HG03280 (cell line): ENCODE results near the gene PLA2G2C.
"Not testable (repeated sequence)": the region's sequence is repeated elsewhere in the genome, so short reads cannot be mapped to it uniquely, and the experiment has no call there.

Source experiments
- ATAC-seq: cut with Tn5 transposase; IDR thresholded peaks from one replicate; pipeline ENCODE4 v1.9.1; 2021; ENCODE audit warnings: mild to moderate bottlenecking, moderate library complexity; ENCODE audit not compliant: unreplicated experiment

PLA2G2C gene, protein sequence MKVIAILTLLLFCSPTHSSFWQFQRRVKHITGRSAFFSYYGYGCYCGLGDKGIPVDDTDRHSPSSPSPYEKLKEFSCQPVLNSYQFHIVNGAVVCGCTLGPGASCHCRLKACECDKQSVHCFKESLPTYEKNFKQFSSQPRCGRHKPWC

DNA sequence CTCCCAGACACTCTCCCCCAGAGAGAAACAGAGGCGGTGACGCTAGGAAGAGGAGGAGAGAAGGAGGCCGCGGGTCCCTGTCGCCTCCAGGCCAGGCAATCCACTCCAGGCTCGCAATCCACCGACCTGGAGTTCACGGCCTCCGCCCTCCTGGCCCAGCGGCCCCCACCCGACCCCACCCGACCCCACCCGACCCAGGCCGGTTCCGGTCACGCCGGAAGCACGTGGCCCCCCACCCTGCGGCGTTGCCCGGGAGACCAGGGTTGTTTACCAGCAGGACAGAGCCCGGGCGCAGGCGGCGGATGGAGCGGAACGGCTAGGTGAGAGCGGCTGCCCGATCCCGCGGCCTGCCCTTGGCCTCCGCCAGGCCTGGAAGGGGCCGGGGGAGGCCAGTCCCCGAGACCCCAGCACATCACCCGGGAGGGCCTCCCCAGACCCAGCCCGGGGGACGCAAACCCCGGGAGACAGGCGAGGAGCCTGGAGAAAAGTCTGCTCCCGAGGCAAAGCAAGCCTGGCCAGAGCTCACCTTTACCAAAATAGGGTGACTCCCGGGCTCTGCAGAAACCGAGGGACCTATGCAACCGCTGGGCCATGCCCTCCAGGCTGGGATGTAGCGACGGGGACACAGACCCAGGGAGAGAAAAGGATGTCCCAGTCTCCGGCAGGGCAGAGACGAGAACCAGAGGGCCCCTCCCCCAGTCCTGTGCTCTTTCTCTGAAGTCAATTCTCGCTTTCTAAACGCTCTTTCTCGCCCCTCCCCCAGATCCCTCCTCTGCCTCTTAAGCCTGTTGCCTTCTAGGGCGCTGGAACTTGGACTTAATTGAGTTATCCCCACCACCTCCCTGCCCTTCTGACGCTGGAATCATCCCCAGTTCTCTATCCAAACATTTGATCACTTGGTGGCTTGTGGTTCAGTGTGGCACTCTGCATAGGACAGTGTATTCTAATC lies at the start of gene PLA2G2C, which contains the start of gene UBXN10:
Gene PLA2G2C (minus strand): TSS at position 685 of the 949 bp plus-strand sequence. CDS start 9,155 bp downstream, outside the sequence.
Gene UBXN10 (plus strand): TSS at position 263 of the 949 bp plus-strand sequence. CDS start 4,466 bp downstream, outside the sequence.
- no peak for ATAC-seq

DNA sequence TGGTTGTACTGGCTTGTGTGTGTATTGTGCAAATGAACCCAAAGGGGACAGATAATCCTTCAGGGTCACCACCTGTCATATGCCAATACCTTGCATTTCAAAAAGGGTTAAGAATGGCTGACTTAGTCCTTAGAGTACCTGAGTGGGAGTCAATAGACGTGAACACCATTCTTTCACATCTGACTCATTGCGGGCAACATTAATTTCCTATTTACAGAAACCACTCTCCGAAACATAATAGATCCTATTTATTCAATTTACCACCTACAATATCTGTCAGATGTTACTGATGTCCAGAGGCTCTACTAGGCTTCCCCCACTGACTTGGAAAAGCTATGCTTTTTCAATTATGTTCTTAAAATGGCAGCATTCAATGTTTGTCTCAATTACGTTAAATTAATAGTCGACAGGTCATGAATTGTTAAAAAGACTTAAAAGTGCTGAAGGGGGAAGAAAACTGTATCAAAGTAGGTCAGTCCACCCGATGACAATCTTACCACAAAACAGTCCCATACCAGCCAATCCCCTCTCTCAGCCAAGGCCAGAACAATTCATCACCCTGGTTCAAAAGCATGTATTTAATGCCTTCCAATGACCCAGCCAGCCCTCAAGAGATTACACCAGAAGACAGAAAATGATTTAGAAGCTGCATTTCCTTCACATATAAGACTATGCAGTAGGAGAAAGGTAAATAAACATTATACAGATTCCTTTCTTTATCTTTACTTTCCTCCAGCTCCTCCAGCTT lies 48.6 kb upstream of the PLA2G2C start:
- ATAC-seq, result no peak

DNA sequence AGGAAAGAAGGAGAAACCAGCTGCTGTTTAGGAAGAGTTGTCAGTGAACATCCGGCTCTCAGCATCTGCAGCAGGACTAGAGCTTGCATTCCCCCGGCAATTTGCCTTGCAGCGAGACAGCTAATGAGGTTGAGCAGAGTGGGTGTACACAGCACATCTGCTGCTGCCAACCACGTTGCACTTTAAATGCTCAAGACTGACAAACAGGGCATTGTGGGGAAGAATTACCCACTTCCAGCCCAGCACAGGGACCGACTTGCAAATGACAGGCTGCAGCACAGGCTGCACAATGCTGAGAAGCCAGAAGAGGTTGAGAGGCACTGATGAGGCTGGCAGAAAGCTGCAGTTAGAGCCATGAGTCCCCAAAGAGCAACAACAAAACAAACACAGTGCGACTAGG lies 47.5 kb upstream of the PLA2G2C start:
- no peak for ATAC-seq

DNA sequence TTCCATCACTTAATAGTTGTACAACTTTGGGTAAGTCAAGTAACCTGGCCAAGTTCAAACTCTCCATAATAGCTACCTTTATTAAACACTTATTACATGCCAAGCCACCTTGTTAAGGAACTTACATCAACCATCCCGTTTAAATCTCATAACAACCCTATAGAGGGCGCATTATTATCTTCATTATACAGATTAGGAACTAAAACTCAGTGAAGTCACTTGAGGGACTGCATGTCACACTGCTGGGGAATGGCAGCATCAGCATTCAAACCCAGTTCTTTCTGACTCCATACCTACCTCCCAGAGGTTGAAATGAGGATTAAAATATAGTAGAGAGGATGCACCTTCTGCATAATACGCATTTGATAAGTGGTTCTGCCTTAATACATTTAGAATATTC lies 47.1 kb upstream of the PLA2G2C start:
- no peak for ATAC-seq

DNA sequence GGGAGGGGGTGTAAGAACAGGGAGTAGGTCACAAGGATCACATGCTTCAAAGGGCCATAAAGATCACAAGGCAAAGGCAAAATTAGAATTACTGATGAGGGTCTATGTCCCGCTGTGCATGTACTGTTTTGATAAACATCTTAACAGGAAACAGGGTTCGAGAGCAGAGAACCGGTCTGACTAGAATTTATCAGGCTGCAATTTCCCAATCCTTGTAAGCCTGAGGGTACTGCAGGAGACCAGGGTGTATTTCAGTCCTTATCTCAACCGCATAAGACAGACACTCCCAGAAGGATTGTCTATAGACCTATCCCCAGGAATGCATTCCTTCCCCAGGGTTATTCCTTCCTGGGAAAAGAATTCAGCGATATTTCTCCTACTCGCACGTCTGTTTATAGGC lies 46.2 kb upstream of the PLA2G2C start:
- ATAC-seq, result not testable (repeated sequence)

DNA sequence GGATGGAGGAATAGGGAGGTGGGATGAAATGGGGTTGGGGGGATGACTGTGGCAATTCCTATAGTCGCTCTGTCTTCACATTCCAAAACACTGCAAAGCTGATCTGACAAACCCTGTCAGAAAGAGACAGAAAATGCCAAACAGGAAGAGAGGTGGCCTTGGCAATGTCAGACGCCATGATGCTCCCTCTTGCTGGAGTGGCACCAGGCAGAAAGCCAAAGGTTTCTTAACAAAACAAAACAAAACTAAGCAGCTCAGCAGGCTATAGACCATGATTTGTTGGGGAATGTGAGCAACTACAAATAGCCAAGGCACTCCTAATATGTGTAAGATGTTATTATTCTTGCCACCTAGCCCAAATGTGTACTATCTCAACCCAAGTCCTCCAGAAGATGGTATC lies 42.9 kb upstream of the PLA2G2C start:
- ATAC-seq, result no peak

DNA sequence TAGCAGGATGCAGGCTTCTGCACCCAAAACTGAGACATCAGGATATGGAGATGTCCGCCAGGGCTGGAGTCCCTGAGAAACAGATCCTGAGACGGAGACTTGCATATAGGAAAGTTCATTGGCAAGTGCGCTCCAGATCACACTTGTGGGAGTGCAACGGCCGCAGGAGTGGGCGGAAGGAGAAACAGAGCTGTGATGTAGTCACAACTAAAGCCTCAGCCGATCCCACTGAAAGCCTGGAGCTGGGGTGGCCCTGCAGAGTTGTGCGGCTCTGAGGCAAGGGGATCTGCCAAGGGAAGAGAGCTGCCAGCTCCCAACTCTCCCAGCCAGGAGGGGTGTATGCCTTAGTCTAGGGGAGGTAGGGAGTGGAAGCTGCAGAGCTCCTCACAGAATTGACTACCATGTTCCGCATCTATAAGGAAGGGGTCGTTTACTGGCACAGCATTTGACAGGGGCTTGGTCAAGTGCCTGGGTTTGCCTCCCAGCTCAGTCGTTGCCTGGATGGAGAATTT lies 42.1 kb upstream of the PLA2G2C start:
- ATAC-seq, result no peak

DNA sequence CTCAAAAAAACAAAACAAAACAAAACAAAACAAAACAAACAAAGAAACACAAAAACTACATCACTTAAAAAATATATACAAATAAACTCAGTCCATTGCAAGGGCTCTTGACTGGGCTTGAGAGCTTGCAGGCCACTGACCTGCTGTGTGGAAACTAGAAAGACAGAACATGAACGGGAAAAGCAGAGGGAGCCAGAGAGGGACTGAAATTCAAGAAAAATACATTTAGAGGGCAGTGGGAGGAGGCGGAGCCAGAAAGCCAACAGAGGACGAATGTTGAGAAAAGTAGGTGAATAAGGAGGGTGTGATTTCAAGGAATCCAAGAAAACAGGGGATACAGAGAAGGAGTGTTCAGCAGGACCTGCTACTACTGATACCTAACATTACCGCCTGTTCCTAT lies 41.4 kb upstream of the PLA2G2C start:
- no peak for ATAC-seq

DNA sequence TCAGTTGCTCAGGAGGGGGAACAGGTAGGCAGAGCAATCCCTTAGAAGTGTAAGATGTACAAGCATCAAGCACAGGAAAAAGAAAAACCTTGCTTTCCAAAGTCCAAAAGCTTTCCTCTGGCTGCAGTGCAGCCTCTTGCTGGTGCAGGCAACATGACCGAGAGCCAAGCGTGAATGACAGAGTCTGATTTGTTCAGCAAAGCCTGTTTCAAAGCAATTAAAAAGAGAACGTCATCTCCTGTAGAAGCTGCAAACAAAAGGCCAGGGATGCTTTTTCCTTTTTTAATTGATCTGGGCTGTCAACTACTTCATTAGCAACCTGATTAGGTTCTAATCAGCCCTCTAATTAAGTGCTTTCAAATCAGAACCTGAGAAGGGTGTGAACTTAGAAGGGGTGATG lies 38.2 kb upstream of the PLA2G2C start:
- ATAC-seq, result no peak

DNA sequence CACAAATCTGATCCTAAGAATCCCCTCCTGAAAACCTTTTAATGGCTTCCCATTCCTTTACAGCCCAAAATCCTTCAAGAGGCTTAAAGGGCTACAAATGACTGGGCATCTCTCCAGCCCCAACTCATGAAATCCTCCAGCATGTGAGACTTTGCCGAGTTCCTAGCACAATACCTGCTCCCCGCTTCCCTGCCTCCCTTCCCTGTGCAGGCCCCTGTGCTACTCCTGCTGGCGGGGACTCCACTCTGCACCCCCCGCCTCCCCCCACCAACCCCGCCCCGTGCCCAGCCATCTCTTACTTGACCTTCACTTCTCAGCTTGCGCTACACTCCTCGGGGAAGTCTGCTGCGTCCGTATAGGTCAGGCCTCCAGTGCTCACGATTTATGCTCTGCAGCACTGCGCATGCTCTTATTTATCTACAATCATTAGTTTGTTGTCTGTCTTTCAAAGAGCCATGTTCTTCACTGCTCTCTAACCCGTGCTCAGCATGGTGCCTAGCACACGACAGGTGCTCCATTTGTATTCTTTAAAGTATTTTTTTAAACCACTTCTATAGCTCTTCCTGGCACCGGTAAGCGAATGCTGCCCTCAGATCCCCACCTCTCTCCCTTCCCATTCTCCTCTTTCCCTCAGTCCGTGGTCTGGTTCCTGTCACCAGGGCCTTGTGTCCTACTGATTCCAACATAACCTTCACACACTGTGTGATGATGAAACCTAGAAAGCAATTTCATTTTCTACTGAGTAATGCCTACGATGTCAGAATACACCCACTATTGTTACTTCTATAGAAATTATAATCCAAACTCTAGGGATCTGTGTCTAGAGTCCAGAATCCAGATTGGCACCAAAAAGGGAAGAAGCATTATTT lies 37.5 kb upstream of the PLA2G2C start:
- no peak for ATAC-seq

DNA sequence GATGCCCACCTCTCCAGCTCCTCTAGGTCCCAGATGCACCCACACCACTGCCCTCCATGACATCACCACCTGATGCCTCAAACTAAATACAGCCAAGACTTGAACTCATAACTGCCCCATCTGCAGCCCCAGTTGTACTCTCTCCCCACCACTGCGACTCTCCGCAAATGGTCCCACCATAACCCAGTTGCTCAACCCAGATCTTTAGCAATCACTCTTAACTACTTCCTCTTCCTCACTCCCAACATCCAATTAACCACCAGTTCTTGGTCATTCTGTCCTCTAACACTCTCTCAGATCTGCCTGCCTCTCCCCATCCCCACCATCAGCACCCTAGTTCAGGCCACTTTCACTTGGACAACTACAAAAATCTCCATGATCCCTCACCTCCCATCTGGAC lies 36.8 kb upstream of the PLA2G2C start:
- ATAC-seq, result no peak

DNA sequence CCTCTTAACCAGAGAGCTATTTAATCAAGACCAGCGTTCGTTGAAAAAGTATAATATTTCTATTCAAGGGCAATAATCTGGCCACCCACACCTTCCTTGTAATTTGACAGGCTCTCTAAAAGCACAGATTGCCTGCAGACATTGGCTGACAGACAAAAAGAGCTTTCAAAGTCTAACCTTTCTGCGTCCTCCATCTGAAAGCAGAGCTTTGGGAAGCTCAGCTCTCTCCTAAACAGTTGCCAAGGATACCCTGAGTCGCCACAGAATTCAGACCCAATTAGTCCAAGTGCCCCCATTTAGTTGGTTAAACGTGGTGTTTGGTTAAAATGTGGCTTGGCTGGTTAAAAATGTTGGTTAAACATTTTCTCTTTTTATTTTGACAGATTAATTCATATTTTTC lies 33.7 kb upstream of the PLA2G2C start:
- ATAC-seq, result no peak

DNA sequence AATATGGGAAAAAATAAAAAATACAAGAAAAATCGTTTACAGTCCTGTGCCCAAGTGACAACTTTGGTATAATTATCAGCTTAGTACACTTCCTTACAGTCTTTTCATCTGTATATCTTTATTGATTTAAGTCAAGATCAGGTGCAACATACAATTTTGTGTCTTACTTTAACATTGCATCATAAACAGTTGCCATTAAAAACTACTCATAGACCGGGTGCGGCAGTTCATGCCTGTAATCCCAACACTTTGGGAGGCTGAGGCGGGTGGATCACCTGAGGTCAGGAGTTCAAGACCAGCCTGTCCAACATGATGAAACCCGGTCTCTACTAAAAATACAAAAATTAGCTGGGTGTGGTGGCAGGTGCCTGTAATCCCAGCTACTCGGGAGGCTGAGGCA lies 32.7 kb upstream of the PLA2G2C start:
- not testable (repeated sequence) for ATAC-seq

DNA sequence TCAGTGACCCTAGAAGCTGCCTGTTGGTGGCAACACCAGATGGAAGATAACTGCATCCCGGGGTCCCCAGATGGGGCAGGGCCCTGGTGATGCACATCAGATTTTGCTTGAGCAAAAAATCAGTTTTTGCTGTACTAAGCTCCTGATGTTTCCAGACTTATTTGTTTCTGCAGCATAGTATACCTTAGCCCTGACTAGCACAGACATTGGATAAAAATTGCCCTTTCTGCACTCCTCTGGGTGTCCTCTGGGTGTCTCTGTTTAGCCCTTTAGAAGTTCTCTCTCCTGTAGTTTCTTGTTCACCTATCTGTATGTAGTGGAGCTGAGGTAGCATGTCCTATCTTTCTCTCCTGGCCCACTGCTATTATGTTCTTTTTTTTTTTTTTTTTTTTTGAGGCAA lies 30.3 kb upstream of the PLA2G2C start:
- peak; percentile 57 for ATAC-seq

DNA sequence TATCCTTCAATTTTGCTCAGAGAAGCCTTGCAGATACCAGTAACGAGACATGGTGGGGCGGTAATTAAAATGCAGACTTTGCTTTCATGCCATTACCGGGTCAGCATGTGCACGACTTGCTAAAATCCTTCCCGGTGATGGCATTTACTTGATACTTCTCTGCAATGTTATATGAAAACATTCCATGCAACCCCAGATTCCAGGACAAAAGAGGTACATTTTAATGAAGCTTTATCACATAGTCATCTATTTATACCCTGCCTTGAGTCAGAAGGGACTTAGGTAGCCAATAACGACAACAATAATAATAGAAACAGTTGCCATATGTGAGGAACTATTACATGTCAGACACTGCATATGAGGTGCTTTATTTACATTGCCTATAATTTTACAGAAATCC lies 29.4 kb upstream of the PLA2G2C start:
- ATAC-seq, result no peak

DNA sequence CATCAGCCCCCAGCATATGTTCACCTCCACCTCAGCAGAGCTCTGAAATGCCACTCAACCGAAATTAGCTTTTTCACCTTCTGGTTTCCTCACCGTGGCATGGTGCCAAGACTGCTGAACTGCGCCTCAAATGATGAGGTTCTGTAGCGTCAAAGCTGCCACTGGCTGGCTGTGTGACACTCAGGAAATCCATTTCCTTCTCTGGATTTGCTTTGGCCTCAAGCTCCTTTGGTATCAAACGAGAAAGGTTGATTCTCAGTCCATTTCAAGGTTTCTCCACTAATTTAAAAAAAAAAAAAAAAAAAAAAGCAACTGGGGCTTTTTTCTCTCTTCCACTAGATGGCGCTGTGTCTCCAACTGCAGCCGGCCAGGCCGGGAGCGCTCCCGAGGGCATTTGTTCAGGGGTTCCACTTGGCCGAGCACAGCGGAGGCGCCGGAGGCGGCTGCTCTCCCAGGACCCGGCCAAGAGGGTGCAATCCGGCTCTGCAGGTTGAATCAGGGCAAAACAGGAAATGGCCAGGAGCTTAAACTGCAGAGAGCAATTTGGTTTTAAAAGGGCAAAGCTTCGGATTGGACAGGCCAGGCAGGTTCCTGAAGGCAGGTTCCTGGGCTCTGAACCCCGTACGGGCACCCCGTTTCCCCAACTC lies 26.5 kb upstream of the PLA2G2C start:
- no peak for ATAC-seq

DNA sequence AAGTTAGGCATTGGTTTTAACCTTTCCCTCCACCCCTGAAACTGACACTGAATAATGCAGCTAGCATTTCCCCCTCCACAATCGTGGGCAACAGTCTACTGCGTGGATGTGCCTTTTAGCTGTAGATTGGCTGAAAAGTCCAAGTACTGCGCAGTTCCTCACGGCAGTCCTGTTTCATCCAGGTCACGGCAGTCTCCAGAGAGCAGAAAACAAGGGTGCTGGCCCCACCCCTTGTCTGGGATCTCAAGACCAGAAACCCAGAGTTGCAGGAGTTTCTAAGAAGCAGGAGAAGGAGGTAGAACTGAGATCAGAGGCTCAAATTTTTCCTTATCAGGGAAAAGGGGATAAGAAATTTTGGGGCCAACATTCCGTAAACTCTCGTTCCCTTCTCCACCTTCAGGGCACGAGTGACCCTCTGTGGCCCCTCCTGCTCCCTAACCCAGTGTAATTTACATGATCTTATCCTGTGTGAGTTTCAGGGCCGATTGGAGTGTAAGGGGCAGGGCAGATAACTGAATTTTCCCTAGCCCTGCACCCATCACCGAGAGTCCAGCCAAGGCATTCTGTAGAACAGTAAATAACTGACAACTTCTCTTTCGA lies 25.9 kb upstream of the PLA2G2C start:
- no peak for ATAC-seq

DNA sequence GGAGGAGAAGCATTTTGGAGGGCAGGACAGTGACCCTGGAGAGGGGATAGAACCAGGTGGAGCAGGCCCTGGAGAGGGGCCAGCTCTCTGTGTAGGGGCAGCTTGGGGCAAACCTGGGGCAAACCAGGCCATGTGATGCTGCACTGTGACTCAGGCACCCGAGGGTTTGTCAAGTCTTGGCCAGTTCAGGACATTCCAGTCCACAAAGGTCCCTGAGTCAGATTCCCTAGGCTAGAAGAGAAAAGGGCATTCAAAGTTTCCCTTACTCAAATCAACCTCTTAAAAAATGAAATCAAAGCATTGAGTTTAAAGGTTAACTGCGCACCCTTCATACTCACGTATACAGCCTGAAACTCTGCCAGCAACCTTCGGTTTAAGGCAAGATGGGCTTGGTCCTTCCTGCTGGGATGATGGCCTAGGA lies 25.2 kb upstream of the PLA2G2C start:
- ATAC-seq, result no peak

DNA sequence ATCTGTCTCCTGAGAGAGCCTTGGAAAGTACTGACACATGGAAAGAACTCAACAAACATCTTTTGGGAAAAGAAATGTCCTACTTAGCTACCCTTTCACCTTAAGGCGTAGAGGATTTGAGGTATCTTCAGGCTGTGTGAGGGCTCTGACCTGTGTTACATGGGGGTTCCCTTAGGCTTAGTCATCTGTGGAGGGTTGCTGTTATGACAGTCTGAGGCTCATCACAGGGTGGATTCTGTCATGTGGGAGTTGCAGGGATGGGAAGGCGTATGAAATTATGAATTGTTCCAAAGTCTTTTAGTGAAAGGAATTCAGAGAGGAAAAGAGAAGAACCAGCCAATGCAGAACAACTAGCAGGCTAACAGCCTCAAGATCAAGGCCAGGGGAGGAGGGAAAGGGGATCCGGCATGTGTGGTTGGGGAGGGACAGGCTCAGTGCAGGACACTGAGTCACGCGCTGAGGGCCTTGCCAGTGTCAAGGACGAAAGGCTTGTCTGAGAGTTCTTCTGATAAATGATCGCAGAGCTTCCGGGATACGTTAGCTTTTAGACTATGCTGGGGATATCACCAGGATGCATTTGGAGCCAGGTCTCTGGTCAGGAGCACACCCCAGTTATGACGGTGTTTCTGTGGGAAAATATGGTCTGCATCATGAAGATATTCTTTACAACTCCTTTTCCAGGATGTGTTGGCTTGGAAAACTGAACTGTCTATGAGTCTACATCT lies 24.6 kb upstream of the PLA2G2C start:
- ATAC-seq, result no peak
